Measurements from ENCODE around the gene L3MBTL4.

L3MBTL4 gene

DNA sequence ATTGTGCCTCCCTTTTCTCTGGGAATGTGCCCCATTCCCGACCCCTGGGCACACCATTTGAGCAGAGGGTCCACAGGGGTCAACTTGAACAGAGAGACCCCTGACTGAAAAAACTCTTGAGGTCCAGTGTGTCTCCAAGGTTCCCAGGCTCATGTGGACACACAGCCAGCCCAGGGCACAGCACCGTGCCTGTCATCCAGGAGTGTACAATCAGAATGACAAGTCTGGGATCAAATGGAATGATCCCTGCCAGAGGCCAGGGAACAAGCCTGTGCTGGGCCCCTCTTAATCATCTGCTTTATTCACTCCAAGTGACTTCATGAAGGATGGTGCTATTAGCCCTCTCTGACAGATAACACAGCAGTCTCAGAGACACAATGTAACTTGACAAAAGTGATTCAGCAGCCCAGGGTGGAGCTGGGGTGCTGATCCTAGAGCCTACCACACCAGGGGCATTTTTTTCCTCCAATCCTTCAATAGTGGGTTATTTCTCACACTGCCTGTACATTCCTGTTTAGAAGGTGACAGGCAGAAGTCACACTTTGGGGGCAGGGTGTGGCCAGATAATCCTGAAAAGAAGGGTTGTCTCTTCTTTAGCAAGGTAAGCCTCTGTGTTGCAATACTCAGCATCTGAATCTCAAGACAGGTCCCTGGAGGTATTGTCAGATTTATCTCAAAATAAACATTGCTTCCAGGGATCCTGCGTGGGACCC, 435.4 kb downstream of the L3MBTL4 start:
- peaks cover 0 to 4% of the 10 kb centered on the region in 2 experiments for H3K27me3 ChIP-seq (ENCODE audit: control insufficient read depth in 1 of 2, insufficient read depth in 1 of 2, low read length in 2 of 2)
- no peak overlapping the region for H2BK15ac ChIP-seq (ENCODE audit: low read depth, poor library complexity, severe bottlenecking)
- H3K4me2 ChIP-seq (ENCODE audit: low read length, poor library complexity, severe bottlenecking), result no peak overlapping the region
- no peak overlapping the region for H2BK5ac ChIP-seq (ENCODE audit: low read depth, low read length, poor library complexity, severe bottlenecking)
- H3K4ac ChIP-seq (ENCODE audit: low read depth in 1 of 2, low read length in 2 of 2), result no peak overlapping the region
- H2BK12ac ChIP-seq (ENCODE audit: low read length in 2 of 2), result no peak overlapping the region
- H2BK120ac ChIP-seq (ENCODE audit: low read depth, low read length), result no peak overlapping the region
- no peak overlapping the region for H2AFZ ChIP-seq (ENCODE audit: low read depth, low read length)
- H3K23ac ChIP-seq (ENCODE audit: low read length in 2 of 2), result no peak overlapping the region
- H4K91ac ChIP-seq (ENCODE audit: low read length), result no peak overlapping the region
- H3K18ac ChIP-seq (ENCODE audit: low read depth in 1 of 2, low read length in 2 of 2), result no peak overlapping the region
- no peak overlapping the region for H2AK5ac ChIP-seq (ENCODE audit: low read length, severe bottlenecking)
- no peak overlapping the region for H3K27ac ChIP-seq (ENCODE audit: low read length, poor library complexity, severe bottlenecking)
- no peak overlapping the region for H3K4me3 ChIP-seq (ENCODE audit: insufficient read depth in 1 of 2, low read depth in 1 of 2, low read length in 2 of 2)
- H3K4me1 ChIP-seq (ENCODE audit: control insufficient read depth, insufficient read depth, low read depth, low read length), result peaks cover 2% of the 10 kb centered on the region
- no peak for DNase-seq
- 57% methylated on average over 3 of the region's 3 CpGs for WGBS
- no peaks in the 10 kb centered on the region for H3K79me1 ChIP-seq (replicated peaks; ENCODE audit: low read length, poor library complexity, severe bottlenecking)
- H3K9me3 ChIP-seq (ENCODE audit: control insufficient read depth, low read length), result no peaks in the 10 kb centered on the region
- no peaks in the 10 kb centered on the region for H3K36me3 ChIP-seq (ENCODE audit: control insufficient read depth in 1 of 2, insufficient read depth in 2 of 2, low read depth in 1 of 2, low read length in 2 of 2)
- no peak overlapping the region for H3K14ac ChIP-seq (ENCODE audit: low read length in 2 of 2)
- H4K8ac ChIP-seq (ENCODE audit: low read length), result no peak overlapping the region
- no peak overlapping the region for H3K9ac ChIP-seq (ENCODE audit: low read length)

DNA sequence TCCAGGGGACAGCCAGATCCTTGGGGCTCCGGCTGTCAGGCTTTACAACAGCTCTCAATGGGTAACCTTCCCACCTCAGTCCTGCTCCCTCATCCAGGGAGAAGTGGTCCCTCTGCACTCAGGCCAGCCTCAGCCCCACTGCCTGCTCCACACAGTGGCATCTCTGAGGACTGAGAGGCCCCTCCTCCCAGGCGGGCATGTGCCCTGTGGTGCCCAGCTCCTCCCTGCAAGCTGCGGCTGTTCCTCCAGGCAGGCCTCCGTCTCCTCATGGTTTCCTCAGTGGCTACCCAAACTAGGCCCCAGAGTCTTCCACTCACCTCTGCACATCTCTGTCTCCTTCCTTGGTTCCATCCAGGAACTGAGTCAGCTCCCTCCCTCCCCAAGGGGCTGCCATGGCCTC, 437.7 kb downstream of the L3MBTL4 start:
- no peak overlapping the region for H3K9ac ChIP-seq (ENCODE audit: low read length)
- H3K4ac ChIP-seq (ENCODE audit: low read depth in 1 of 2, low read length in 2 of 2), result no peak overlapping the region
- no peak overlapping the region for H4K91ac ChIP-seq (ENCODE audit: low read length)
- DNase-seq, result no peak
- no peak overlapping the region for H2AFZ ChIP-seq (ENCODE audit: low read depth, low read length)
- H3K4me1 ChIP-seq (ENCODE audit: control insufficient read depth, insufficient read depth, low read depth, low read length), result peaks cover 2% of the 10 kb centered on the region
- whole genome bisulfite sequencing, result 88% methylated on average over 4 of the region's 4 CpGs
- no peak overlapping the region for H3K18ac ChIP-seq (ENCODE audit: low read depth in 1 of 2, low read length in 2 of 2)
- H2BK12ac ChIP-seq (ENCODE audit: low read length in 2 of 2), result no peak overlapping the region
- no peaks in the 10 kb centered on the region for H3K79me1 ChIP-seq (replicated peaks; ENCODE audit: low read length, poor library complexity, severe bottlenecking)
- H3K4me3 ChIP-seq (ENCODE audit: insufficient read depth in 1 of 2, low read depth in 1 of 2, low read length in 2 of 2), result no peak overlapping the region
- H3K23ac ChIP-seq (ENCODE audit: low read length in 2 of 2), result no peak overlapping the region
- H2BK5ac ChIP-seq (ENCODE audit: low read depth, low read length, poor library complexity, severe bottlenecking), result no peak overlapping the region
- no peaks in the 10 kb centered on the region for H3K36me3 ChIP-seq (ENCODE audit: control insufficient read depth in 1 of 2, insufficient read depth in 2 of 2, low read depth in 1 of 2, low read length in 2 of 2)
- H3K4me2 ChIP-seq (ENCODE audit: low read length, poor library complexity, severe bottlenecking), result no peak overlapping the region
- H2AK5ac ChIP-seq (ENCODE audit: low read length, severe bottlenecking), result no peak overlapping the region
- H4K8ac ChIP-seq (ENCODE audit: low read length), result no peak overlapping the region
- H2BK120ac ChIP-seq (ENCODE audit: low read depth, low read length), result no peak overlapping the region
- no peak overlapping the region for H3K14ac ChIP-seq (ENCODE audit: low read length in 2 of 2)
- peaks cover 0 to 4% of the 10 kb centered on the region in 2 experiments for H3K27me3 ChIP-seq (ENCODE audit: control insufficient read depth in 1 of 2, insufficient read depth in 1 of 2, low read length in 2 of 2)
- H3K27ac ChIP-seq (ENCODE audit: low read length, poor library complexity, severe bottlenecking), result no peak overlapping the region
- H2BK15ac ChIP-seq (ENCODE audit: low read depth, poor library complexity, severe bottlenecking), result no peak overlapping the region
- H3K9me3 ChIP-seq (ENCODE audit: control insufficient read depth, low read length), result no peaks in the 10 kb centered on the region

DNA sequence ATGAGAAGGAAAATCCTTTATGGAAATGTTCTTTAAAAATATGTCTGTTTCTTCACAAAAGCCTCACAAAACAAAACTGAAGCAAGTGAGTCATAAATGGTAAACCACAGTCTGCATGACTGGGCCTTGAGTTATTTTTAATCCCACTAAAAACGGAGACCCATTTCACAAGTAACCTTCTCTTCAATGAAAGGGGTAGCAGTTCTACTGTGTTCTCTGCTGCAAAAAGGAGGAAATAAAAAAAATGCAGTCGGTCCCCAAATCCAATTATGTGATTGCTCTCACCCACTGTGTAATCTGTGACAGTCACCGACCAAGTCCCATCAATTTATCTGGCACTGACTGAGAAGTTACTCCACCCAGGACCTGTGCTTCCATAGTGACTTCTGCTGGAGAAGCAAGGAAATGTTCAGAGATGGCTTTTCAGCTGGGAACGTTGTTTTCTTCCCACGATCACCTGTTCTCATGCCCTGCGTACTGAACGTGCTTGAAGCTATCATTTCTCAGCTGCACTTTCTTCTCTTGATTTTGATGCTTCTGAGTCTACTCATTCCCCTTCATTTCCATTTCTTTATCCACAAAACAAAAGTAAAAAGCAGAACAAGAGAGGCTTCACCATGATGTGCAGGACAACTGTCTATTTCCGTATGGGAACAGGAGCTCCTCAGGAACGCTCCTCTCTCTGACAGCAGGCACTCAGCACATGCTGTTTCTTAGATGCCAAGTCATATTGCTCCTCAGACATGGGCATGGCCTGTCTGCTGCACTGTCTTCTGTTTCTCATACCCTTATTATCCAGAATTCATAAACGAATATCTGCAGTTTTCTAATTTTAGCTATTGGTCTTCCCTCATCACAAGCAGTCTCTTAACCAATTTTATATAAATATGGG, 439.4 kb downstream of the L3MBTL4 start:
- Histone ChIP-seq H2AFZ (ENCODE audit: low read depth, low read length) (no peak overlapping the region), H3K14ac (ENCODE audit: low read length in 2 of 2) (no peak overlapping the region), H2BK120ac (ENCODE audit: low read depth, low read length) (no peak overlapping the region), H3K9me3 (ENCODE audit: control insufficient read depth, low read length) (no peaks in the 10 kb centered on the region), H3K18ac (ENCODE audit: low read depth in 1 of 2, low read length in 2 of 2) (no peak overlapping the region), H3K4me1 (ENCODE audit: control insufficient read depth, insufficient read depth, low read depth, low read length) (peaks cover 2% of the 10 kb centered on the region), H3K4me3 (ENCODE audit: insufficient read depth in 1 of 2, low read depth in 1 of 2, low read length in 2 of 2) (no peak overlapping the region), H3K4me2 (ENCODE audit: low read length, poor library complexity, severe bottlenecking) (no peak overlapping the region), H3K9ac (ENCODE audit: low read length) (peak overlapping the region; percentile 26), H2BK15ac (ENCODE audit: low read depth, poor library complexity, severe bottlenecking) (no peak overlapping the region), H3K4ac (ENCODE audit: low read depth in 1 of 2, low read length in 2 of 2) (no peak overlapping the region), H3K79me1 (replicated peaks; ENCODE audit: low read length, poor library complexity, severe bottlenecking) (no peaks in the 10 kb centered on the region), H4K8ac (ENCODE audit: low read length) (no peak overlapping the region), H3K27ac (ENCODE audit: low read length, poor library complexity, severe bottlenecking) (no peak overlapping the region), H3K23ac (ENCODE audit: low read length in 2 of 2) (no peak overlapping the region), H2BK12ac (ENCODE audit: low read length in 2 of 2) (no peak overlapping the region), H3K36me3 (ENCODE audit: control insufficient read depth in 1 of 2, insufficient read depth in 2 of 2, low read depth in 1 of 2, low read length in 2 of 2) (no peaks in the 10 kb centered on the region), H2AK5ac (ENCODE audit: low read length, severe bottlenecking) (no peak overlapping the region), H2BK5ac (ENCODE audit: low read depth, low read length, poor library complexity, severe bottlenecking) (no peak overlapping the region), H4K91ac (ENCODE audit: low read length) (no peak overlapping the region), H3K27me3 (ENCODE audit: control insufficient read depth in 1 of 2, insufficient read depth in 1 of 2, low read length in 2 of 2) (peaks cover 0 to 4% of the 10 kb centered on the region in 2 experiments)
- WGBS, result 72% methylated on average over 10 of the region's 10 CpGs
- peak; percentile 49 for DNase-seq

DNA sequence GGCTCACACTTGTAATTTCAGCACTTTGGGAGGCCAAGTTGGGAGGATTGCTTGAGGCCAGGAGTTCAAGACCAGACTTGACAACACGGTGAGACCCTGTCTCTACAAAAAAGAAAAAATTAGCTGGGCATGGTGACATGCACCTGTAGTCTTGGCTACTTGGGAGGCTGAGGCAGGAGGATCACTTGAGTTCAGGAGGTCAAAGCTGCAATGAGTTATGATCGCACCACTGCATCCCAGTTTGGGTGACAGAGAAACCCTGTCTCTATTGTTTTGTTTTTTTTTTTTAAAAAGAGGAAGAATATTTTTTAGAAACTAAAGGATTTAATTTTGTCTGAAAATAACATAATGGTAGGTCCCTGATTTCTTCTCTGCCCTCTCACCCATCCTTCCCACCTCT, 440.0 kb downstream of the L3MBTL4 start:
- Histone ChIP-seq H2AFZ (ENCODE audit: low read depth, low read length) (no peak overlapping the region), H3K27me3 (ENCODE audit: control insufficient read depth in 1 of 2, insufficient read depth in 1 of 2, low read length in 2 of 2) (peaks cover 0 to 8% of the 10 kb centered on the region in 2 experiments), H3K27ac (ENCODE audit: low read length, poor library complexity, severe bottlenecking) (no peak overlapping the region), H3K23ac (ENCODE audit: low read length in 2 of 2) (no peak overlapping the region), H3K4me2 (ENCODE audit: low read length, poor library complexity, severe bottlenecking) (no peak overlapping the region), H3K79me1 (replicated peaks; ENCODE audit: low read length, poor library complexity, severe bottlenecking) (no peaks in the 10 kb centered on the region), H2BK15ac (ENCODE audit: low read depth, poor library complexity, severe bottlenecking) (no peak overlapping the region), H3K18ac (ENCODE audit: low read depth in 1 of 2, low read length in 2 of 2) (no peak overlapping the region), H4K91ac (ENCODE audit: low read length) (no peak overlapping the region), H3K4me1 (ENCODE audit: control insufficient read depth, insufficient read depth, low read depth, low read length) (peaks cover 2% of the 10 kb centered on the region), H3K4me3 (ENCODE audit: insufficient read depth in 1 of 2, low read depth in 1 of 2, low read length in 2 of 2) (no peak overlapping the region), H3K9me3 (ENCODE audit: control insufficient read depth, low read length) (no peaks in the 10 kb centered on the region), H2BK120ac (ENCODE audit: low read depth, low read length) (no peak overlapping the region), H3K4ac (ENCODE audit: low read depth in 1 of 2, low read length in 2 of 2) (no peak overlapping the region), H3K36me3 (ENCODE audit: control insufficient read depth in 1 of 2, insufficient read depth in 2 of 2, low read depth in 1 of 2, low read length in 2 of 2) (no peaks in the 10 kb centered on the region), H2AK5ac (ENCODE audit: low read length, severe bottlenecking) (no peak overlapping the region), H3K9ac (ENCODE audit: low read length) (peak overlapping the region; percentile 26), H2BK12ac (ENCODE audit: low read length in 2 of 2) (no peak overlapping the region), H2BK5ac (ENCODE audit: low read depth, low read length, poor library complexity, severe bottlenecking) (no peak overlapping the region), H4K8ac (ENCODE audit: low read length) (no peak overlapping the region), H3K14ac (ENCODE audit: low read length in 2 of 2) (no peak overlapping the region)
- 93% methylated on average over 2 of the region's 2 CpGs for WGBS
- DNase-seq, result no peak
